NCI-H128 (cell line): ENCODE results near the gene COMMD7.

Experiments
- DNase-seq: peaks from one replicate; lab custom pipeline; 2025; ENCODE audit not compliant: unreplicated experiment; lab: John Stamatoyannopoulos, UW

The COMMD7 gene

GRCh38 chr20:32680544-32681174, 62.6 kb downstream of the COMMD7 start:
- DNase-seq: no peak

DNA sequence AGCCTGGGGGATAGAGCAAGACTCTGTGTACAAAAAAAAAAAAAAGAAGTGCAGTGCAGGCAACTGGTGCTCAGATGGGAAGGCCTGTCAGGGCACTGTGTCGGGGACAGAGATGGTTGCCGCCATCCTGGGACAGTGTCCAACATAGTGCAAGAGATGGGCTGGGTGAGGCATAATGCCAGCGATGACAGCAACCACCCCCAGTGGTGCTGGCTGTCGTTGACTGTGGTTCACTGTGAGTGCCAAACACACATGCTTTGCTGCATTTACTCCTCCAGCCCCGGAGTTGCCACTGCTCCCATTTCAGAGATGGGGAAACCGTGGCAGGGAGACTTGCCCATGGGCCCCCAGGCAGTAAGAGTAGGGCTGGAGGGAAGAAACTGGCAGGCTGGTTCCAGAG, 64.3 kb downstream of the COMMD7 start:
- no peak for DNase-seq

GRCh38 chr20:32675223-32675975, 67.9 kb downstream of the COMMD7 start:
- DNase-seq: no peak

DNA sequence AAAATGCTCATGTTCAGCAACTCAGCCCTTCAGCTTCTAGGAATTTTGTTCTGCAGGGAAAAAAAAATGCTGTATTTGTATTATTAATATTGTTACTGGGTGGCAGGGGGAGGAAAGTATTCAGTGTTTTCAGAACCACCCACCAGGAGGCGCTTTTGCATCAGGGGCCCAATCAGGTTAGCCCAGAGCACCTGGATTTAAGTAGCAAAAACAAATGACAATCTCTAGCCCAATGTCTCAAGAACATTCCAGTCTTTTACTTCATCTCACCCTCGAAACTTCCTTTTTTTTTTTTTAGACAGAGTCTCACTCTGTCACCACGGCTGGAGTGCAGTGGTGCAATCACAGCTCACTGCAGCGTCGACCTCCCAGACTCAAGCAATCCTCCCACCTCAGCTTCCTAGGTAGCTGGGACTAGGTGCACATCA, 68.9 kb downstream of the COMMD7 start:
- no peak for DNase-seq

- DNase-seq: no peak
These were observed 70.0 kb downstream of the COMMD7 start for GRCh38 chr20:32672982-32673851.

GRCh38 chr20:32672394-32672981, 70.8 kb downstream of the COMMD7 start:
- no peak for DNase-seq

GRCh38 chr20:32670773-32671455, 72.4 kb downstream of the COMMD7 start:
- no peak for DNase-seq

DNA sequence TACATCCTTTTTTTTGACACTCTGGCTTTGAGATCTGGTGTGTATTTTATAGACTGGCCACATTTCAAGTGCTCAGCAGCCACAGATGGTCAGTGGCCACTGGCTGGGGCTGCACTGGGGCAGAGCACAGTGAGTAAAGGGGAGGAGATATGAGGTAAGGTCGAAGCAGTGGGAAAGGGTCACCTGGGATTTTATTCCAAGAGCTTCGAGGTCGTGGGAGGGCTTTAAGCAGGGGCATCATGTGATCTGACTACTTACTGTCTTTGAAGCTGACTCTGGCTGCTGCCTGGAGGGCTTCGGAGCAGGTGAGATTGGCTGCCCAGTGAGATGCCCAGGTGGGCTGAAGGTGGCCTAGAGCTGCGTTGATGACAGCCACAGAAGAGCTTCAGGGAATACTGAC, 76.2 kb downstream of the COMMD7 start:
- no peak for DNase-seq

GRCh38 chr20:32664678-32665159, 78.5 kb downstream of the COMMD7 start:
- DNase-seq: no peak

DNA sequence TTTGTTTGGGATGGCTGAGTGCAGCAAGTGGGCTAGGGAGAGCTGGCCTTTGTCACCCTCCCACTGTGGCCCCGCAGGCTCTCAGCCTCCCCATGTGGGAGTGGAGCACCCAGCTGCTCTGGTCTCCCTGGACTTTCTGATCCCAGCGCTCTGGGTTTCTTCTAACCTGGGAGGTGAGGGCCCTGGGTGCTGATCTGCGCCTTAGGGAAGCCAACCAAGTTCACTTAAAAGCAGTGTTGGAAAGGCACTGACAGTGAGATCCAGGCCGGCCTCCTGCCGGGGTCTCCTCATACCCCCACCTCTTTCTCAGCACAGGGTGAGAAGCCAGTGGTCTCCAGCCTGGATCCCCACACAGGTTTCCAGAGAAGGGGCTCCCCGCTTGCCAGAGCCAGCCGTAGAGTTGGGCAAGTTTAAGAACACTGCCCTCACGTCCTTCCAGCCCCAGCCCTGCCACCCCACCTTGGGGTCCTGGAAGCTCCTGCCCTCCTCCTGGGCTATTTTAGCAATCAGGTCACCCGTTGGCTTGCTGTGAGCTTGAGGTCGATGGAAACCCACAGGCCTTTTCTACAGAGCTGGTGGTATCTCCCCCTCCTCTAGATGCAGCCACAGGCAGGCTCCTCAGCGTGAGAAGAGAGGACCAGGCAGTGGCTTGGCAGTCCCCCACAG, 79.1 kb downstream of the COMMD7 start:
- no peak for DNase-seq

DNA sequence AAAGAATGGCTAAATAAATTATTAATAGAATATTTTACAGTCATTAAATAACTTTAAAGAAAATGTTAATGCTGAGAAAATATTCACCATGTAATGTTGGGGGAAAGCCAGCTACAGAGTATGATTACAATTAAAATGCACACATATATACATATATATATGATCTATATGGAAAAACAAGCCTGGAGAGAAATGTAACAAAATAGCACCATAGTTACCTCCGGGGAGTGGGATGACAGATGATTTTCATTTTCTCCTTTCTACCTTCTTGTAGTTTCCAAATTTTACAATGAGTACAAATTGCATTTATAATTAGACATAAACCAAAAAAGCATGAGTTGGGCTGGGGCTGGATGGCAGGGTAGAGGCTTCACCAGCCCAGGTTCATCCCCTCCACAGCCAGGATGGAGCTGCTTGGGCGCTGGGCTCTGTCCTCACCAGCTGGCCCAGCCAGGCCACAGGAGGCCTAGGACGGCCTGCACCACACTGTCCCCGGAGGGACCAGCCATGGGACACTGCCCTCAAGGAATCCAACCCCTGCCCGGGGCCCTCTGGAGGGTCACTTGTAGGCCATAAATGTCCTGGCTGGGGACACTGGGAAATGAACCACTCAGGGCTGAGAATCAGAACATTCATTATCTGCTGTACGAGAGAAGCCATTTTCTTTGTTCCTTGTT, 79.8 kb downstream of the COMMD7 start:
- no peak for DNase-seq

DNA sequence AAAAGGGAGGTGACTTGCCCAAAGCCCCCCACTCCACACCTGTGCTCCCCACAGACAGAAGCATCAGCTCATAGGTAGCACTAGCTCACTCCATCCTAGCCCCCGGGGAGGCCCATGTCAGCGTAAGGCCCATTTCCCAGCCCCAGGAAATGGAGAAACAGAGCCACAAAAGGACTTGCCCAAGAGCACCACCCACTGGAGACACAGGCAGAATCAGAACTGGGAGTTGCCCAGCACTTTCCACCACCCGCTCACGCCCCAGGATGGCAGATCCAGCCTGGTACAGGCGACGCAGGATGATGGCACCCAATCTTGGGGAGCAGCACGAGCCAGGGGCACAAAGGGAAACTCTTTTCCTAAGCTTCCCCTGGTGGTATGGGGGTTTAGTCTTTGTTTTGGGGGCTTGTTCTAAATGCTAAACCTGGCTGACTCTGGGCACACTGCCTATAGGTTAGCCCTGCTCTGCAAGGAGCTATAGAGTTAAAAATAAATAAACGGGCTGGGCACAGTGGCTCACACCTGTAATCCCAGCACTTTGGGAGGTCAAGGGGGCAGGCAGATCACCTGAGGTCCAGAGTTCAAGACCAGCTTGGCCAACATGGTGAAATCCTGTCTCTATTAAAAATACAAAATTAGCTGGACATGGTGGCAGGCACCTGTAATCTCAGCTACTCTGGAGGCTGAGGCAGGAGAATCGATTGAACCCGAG, 81.3 kb downstream of the COMMD7 start:
- no peak for DNase-seq

GRCh38 chr20:32660661-32661060, 82.6 kb downstream of the COMMD7 start:
- DNase-seq: no peak

DNA sequence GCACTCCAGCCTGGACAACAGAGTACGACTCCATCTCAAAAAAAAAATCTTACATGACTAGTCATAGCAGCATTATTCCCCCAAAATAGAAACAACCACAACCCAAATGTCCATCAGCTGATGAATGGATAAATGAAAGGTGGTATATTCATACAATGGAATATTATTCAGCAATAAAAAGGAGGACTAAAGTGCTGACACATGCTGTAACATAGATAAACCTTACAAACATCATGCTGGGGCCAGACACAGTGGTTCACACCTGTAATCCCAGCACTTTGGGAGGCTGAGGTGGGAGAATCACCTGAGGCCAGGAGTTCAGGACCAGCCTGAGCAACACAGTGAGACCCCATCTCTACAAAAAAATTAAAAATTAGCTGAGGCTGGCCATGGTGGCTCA, 86.4 kb downstream of the COMMD7 start:
- DNase-seq: no peak

DNA sequence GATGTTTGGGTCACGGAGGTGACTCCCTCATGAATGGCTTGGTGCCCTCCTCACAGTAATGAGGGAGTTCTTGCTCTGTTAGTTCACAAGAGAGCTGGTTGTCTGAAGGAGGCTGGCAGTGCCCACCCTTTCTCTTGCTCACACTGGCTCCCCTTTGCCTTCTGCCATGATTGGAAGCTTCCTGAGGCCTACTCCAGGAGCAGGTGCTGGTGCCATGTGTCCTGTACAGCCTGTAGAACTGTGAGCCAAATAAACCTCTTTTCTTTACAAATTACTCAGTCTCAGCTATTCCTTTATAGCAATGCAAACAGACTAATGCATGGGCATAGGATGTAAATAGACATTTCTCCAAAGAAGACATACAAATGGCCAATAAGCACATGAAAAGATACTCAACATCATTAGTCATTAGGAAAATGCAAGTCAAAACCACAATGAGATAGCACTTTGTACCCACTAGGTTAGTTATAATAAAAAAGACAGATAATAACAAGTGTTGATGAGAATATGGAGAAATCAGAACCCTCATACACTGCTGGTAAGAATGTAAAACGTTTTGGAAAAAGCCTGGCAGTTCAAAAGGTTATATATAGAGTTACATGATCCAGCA, 87.3 kb downstream of the COMMD7 start:
- DNase-seq: no peak

- DNase-seq: peak; percentile 47
These were observed 90.3 kb downstream of the COMMD7 start for GRCh38 chr20:32652739-32653526.
